HG02678 (cell line): Measurements from ENCODE around the gene MINDY4.

Source experiments
- ATAC-seq: cut with Tn5 transposase; IDR thresholded peaks from one replicate; pipeline ENCODE4 v1.9.1; 2021; ENCODE audit warnings: mild to moderate bottlenecking, moderate library complexity; ENCODE audit not compliant: unreplicated experiment

MINDY4 gene

DNA sequence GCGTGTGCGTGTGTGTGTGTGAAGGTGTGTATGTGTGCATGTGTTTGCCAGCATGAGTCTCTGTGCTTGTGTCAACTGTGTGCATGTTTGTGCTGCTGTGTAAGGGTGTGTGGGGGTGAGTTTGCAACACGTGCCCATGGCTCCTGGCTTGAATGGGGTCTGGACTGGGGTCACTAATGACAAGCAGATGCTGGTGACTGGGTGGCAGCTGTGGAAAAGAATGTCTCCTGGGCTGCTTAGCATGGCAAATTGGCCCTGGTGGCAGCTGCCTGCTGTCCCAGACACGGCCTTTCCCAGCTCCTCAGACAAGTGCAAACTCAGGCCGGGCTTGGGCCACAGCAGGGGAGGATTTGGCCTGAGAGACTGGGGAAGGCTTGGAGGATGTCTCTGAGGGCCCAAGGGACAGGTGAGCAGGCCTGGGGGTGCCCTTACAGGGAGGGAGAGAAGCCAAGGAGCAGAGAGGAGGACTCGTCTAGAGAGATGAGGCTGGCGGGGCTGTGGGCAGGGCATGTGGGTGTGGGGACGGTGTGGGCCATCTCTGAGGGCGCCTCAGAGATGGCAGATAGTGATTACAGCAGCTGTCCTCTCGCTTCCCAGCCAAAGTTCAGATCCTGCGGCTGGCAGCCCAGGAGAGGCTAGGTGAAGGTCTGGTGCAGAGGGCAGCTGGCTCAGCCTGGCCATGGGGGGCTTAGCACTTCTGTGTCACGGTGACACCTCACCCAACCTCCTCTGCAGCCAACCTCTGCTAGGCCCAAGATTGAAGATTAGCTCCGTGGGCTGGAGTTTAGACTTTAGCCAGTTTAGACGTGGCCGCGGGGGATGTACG is 142.0 kb downstream of the MINDY4 start:
- no peak for ATAC-seq

DNA sequence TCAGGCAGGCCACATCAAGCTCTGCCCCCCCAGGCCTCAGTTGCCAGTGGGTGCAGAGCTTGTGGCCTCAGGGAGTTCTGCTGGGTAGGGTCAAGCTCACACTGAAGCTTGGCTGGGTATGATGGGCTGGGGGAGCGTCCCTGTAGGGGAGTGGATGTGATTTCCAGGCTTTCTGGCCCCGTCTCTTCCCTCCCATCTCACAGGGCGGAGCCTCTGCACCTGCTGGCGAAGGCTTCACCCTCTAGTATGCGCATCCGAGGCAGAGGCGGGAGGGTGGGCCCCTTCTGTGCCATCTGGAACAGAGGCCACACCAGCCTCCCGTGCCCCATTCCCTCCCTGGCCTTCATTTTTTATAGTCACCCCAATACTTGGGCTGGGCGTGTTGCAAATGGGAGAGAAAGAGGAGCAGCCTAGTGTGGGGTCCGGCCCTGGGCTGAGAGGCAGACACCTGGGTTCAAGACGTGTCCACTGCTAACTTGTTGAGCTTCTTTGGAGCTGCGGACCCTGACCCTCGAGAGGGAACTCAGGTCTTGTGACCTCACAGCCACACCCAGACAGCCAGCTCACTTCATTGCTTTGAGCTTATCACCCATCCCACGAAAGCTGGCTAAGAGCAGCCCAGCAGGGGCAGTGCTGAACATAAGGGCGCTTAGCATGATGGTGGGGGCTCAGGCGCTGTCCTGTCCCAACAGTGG is 142.8 kb downstream of the MINDY4 start:
- ATAC-seq = no peak

DNA sequence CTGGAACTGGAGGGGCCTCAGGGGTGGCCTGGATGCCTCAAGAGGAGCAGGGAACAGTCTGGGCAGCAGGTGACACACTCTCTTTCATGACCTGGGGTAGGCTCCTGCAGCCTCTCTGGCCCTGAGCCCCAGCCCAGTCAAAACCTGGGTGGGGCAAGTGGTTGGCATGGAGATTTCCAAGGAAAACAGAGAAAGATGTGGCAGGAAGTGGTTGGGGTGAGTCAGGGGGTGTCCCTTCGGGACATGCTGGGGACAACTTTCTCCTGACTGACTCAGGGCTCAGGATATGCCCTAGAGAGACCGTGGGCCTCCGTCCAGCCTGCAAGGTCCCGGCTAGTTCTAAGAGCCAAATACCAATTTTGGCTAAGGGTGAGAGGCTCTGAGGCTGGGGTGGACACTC is 143.4 kb downstream of the MINDY4 start:
- ATAC-seq = no peak

DNA sequence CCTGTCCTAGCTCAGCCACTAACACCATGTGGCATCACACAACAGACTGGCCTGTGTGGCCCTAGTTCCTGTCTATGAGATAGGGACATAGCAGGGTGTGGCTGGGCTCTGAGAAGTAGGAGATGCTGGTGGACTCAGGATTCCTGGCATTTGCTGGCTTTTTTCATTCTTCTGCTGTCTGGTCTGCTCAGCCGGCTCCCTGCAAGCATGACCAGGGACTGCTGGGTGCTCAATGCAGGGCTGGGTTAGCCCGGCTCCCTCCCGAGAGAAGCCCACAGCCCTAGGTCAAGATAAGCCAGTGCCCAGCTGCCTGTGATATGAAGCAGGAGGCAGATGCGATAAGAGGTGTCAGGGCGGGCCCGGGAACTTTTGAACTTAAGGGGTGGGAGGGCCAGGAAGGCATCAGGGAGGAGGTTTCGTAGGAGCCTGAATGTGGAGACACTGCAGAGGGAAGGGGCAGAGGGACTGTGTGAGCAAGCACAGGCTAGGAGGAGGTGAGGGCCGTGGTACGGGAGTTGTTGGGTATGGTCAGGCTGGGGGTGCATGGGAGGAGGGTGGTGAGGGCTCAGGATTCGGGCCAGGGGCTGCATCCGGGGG is 143.9 kb downstream of the MINDY4 start:
- ATAC-seq = no peak

DNA sequence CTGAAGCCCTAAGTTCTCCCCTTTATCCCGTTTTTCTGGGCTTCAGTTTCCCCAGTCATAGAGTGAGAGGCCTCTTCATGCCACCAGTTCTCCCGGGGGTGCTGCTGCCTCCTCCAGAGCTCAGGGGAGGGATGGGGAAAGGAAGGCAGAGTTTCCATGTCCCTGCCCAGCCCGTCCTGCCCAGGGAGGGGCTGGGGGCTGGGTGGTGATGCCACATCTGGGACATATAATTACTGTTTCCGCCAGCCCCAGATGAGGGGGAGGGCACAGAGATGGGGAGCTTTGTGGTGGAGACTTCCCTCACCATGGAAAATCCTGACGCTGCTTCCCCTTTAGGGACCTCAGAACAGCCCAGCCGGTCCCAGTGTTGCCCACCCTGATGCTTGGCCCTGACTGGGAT is 144.5 kb downstream of the MINDY4 start:
- no peak for ATAC-seq

DNA sequence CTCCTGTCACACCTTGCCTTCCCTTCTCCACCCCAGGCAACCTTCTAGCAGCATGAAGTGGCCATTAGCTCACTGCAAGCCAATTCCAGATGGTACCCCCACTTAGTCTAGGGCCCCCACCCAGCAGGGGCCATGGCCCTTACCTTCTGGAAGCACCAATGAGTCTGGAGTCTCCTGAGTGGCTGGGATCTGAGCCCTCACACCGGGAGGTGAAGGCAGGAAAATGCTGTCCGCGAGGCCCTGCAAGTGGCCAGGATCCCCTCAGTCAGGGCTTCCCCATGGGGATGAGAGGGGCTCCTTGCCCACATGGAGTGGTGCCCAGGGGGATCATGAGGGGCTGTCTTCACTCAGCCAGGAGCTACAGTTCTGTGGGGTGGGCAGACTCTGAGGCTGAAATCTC is 145.0 kb downstream of the MINDY4 start:
- no peak for ATAC-seq

DNA sequence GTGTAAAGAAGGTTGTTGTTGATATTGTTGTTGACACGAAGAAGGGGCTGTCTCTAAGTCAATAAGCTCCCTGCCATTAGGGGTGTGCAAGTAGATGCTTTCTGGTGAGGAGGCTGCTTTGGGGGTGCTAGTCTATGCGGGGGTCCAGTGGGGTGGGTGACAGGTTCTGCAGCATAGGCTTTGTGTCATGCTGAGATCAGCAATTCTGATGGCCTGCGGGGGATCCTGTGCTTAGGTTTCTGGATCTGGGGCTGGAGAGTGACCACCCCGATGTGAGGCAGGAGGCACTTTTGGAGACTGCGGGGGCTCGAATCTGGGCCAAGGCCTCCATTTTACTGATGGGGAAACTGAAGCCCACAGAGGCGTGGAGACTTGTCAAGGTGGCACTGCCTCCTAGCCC is 145.6 kb downstream of the MINDY4 start:
- ATAC-seq = no peak

DNA sequence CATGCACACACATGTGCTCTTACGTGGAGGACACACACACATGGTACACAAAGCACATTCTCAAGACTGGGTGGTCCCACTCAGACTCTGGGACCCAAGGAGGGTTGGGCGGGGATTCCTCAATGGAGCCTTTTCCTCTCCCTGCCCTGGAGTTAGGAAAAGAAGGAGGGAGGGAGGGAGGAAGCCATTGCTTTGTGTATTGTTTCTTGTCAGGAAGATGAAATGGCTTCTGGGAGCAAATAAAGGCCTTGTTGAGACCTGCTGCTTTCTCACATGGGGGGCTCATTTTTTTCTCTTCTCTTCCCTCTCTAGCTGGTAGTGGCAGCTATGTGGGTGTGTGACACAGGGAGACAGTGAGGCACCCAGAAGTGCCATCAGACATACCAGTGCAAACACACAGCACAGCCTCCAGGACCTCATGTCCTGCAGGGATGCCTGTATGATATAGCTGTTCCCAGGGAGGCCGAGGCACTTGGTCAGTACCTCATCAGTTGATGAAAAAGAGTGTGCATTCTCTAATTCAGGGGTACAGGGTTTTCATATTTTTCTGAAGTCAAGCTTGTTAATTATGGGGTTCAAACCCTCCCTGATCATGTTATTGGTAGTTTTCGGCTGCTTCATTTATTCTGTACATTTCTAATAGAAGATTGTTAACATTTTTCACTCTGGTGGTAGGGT is 146.1 kb downstream of the MINDY4 start:
- ATAC-seq = no peak

DNA sequence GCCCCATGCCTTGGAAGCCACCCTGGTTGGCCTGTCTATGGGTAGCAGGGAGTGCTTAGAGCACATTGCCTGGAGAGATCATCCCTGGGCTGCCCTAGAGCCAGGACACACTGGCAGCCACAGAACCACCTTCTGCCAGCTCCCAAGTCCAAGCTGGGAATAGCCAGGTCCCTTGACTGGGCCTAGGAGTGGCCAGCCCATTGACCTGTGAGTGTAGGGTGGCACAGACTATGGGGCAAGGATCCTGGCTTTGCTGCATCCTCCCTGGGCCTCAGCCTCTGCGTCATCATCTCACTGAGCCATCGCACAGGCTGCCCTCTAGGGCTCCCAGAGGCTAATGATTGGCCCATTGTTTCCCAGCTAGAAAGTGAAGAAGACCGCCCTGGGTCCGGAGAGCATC is 147.5 kb downstream of the MINDY4 start:
- ATAC-seq = no peak

DNA sequence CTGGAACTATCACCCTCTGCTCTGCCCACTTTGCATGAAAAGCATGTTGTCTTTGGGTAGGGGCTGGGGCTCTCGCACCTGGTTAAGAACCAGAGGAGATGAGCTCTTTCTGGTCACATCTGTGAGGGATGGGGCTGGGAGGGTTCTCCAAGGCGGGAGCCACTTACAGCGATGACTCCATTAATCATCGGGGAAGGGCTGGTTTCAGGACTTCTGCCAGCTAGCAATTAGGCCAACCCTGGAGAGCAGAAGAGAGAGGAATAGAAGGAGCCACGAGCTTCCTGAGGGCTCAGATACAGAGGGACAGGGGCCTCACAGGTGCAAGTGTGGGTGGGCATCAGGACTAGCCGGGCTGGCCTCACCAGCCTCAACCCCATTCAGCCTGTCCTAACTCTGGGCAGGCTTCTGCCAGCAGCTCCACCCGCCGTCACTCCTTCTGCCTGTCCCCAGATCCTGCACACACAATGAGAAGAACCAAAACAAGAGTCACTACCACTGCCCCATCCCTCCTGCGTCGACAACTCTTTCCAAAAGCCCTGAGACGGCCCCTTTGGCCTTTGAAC is 148.9 kb downstream of the MINDY4 start:
- no peak for ATAC-seq

DNA sequence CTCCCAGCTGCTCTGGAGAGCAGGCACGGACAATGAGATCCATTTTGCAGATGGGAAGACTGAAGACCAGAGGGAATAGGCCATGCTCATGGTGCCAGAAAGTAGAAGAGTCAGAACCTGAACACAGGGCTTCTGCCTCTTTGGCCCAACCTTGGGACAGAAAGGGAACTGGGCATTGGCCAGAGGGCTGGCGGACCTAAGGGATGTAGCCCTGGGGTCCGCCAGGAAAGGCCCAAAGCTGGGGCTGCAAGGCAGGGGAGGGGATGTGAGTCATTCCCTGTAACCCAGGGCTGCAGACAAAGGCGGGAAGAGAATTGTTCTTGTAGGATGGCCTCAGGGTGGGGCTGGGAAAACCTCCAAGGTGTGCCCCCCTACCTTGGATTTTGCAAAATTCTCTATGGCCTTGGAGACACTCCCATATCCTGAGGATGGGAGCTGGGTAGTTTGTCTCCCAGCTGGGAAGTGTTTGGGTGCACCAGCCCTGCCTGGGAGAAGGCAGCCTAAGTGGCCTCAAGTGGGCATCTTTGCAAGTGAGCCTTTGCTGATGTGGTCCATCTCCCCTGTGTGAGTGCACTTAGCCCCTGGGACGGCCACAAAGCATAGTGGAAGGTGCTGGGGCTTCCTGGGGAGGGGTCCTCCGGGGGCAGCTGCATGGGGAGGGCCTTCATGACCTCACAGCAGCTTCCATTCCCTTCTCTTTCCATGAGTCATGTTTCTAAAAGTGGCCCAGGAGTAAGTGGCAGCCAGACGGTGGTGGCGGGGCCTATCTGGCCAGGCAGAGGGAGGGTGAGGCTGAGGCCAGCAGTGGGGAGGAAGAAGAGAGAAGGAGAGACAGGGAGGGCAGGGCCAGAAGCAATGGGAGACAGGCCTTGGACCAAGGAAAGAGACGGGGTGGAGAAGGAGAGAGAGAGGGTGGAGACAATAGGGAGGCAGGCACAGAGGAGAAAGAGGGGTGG is 149.6 kb downstream of the MINDY4 start:
- no peak for ATAC-seq

DNA sequence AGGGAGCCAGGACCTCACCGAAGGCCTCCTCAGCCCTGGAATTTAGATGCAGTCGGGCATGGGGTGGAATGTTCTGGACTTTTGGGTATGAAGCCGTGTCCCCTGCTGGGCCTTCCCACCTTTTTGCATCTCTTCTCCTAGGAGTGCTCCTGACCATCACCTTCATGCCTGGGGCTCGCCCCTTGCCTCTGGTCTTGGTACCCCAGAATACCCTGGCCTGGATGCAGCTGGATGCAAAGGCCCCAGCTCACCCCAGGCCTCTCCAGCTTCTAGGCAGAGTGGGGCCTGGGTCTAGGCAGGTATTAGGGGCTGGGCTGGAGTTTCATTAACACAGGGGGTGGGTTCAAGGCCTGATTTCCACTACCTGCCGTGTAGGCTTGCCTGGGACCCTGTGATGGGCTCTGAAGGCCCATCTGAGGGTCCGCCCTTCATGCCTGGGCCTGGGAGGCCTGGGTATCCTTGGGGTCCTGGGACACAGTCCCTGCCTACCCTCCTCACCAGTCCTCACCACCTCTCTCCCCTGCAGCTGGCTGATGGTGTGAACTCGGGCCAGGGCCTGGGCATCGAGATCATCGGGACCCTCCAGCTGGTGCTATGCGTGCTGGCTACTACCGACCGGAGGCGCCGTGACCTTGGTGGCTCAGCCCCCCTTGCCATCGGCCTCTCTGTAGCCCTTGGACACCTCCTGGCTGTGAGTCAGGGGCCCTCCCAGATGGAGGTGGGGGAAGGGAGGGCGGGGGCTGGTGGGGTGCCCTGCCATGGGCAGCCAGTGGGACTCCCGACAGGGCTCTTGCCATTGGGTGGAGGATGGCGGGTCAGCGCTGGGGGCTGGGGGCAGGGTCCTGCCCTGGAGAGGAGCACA is 150.6 kb downstream of the MINDY4 start:
- ATAC-seq = no peak

DNA sequence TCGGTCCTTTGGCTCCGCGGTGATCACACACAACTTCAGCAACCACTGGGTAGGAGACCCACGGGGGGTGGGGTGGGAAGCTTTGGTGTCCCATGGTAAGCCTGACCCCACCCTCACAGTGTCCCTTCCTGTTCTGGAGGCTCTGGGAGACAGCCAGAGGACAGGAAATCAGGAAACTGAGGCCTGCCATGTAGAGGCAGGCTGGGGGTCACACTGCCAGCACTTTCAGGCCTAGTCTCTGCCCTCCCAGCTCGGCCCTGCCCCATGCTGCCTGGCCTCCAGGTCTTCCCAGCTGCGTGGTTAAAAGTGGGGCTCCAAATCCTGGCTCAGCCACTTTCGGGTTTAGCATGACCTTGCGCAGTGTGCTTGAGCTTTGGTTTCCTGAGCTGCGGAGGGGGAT is 151.4 kb downstream of the MINDY4 start:
- no peak for ATAC-seq

DNA sequence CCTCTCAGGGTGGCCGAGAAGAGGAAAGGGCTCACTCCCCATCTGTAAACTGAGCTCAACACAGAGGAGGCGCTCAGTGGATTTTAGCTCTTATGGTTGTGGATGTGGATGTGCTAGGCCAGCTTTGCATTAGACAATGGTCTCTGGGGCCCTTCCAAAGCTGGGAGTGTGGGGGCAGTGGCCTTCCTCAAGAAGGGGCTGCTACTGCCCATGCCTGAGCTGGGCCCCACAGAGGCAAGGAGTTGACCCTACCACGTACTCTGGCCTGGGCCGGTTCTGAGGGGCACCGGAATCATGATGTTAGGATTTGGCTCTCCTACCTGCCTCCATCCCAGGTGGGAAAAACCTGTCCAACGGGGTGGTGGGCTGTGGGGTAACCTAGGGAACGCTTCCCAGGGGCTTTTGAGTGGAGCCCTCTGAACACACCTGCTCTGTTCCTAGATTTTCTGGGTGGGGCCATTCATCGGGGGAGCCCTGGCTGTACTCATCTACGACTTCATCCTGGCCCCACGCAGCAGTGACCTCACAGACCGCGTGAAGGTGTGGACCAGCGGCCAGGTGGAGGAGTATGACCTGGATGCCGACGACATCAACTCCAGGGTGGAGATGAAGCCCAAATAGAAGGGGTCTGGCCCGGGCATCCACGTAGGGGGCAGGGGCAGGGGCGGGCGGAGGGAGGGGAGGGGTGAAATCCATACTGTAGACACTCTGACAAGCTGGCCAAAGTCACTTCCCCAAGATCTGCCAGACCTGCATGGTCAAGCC is 152.0 kb downstream of the MINDY4 start:
- ATAC-seq = no peak

DNA sequence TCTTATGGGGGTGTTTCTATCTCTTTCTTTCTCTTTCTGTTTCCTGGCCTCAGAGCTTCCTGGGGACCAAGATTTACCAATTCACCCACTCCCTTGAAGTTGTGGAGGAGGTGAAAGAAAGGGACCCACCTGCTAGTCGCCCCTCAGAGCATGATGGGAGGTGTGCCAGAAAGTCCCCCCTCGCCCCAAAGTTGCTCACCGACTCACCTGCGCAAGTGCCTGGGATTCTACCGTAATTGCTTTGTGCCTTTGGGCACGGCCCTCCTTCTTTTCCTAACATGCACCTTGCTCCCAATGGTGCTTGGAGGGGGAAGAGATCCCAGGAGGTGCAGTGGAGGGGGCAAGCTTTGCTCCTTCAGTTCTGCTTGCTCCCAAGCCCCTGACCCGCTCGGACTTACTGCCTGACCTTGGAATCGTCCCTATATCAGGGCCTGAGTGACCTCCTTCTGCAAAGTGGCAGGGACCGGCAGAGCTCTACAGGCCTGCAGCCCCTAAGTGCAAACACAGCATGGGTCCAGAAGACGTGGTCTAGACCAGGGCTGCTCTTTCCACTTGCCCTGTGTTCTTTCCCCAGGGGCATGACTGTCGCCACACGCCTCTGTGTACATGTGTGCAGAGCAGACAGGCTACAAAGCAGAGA is 152.7 kb downstream of the MINDY4 start:
- ATAC-seq = no peak

DNA sequence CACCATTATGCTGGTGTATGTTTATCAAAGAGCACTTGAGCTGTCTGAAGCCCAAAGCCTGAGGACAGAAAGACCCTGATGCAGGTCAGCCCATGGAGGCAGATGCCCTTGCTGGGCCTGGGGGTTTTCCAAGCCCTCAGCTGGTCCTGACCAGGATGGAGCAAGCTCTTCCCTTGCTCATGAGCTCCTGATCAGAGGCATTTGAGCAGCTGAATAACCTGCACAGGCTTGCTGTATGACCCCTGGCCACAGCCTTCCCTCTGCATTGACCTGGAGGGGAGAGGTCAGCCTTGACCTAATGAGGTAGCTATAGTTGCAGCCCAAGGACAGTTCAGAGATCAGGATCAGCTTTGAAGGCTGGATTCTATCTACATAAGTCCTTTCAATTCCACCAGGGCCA is 153.4 kb downstream of the MINDY4 start:
- ATAC-seq = no peak

DNA sequence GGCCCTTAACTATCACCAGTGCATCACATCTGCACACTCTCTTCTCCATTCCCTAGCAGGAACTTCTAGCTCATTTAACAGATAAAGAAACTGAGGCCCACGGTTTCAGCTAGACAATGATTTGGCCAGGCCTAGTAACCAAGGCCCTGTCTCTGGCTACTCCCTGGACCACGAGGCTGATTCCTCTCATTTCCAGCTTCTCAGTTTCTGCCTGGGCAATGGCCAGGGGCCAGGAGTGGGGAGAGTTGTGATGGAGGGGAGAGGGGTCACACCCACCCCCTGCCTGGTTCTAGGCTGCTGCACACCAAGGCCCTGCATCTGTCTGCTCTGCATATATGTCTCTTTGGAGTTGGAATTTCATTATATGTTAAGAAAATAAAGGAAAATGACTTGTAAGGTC is 153.9 kb downstream of the MINDY4 start:
- no peak for ATAC-seq

DNA sequence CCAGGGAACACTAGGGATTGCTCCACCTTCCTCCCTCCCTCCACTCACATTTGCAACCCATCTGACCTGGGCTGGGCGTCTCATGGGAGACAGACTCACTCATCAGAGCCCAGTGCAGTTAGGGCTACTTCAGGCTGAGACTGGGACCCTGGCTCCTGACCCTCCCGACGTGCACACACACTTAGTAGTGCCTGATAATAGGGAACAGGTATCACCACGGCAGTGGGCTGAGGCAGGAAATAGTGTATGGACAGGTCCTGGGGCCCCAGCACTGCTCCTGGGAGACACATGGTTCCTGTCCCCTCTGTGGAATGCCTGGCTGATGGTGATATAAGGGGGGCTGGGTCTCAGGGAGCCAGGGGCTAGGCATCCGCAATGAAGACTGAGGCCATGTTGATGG is 154.7 kb downstream of the MINDY4 start:
- ATAC-seq = no peak
